Fibroblast of mammary gland (primary cell): Measurements from ENCODE around the gene DIPK1A.

Experiments
- DNase-seq: peaks from one replicate; pipeline ENCODE4 v3.0.0-alpha.2; 2010; ENCODE audit warnings: low read depth
- H3K4me3 ChIP-seq: 2 replicates; pipeline ENCODE4 v1.5.1; 2011; ENCODE audit warnings: low read depth, mild to moderate bottlenecking, low read length, moderate library complexity; ENCODE audit not compliant: control insufficient read depth
- CTCF ChIP-seq: conservative IDR thresholded peaks from 2 replicates; pipeline ENCODE4 v1.5.1; 2011; ENCODE audit warnings: low read depth, low read length, inconsistent platforms; ENCODE audit not compliant: control insufficient read depth, insufficient read depth

The DIPK1A gene

GRCh38 chr1:92907949-92908684 is 53.1 kb downstream of the DIPK1A start:
- no peak overlapping the region for H3K4me3 ChIP-seq
- TF ChIP-seq CTCF, result no peak
- DNase-seq, result peak; percentile 45

GRCh38 chr1:92903765-92904164 is 57.5 kb downstream of the DIPK1A start:
- no peak for DNase-seq
- no peak for TF ChIP-seq CTCF
- no peak overlapping the region for H3K4me3 ChIP-seq

GRCh38 chr1:92902406-92902744 is 58.9 kb downstream of the DIPK1A start:
- no peak for DNase-seq
- no peak for TF ChIP-seq CTCF
- no peak overlapping the region for H3K4me3 ChIP-seq

GRCh38 chr1:92901699-92902405 is 59.4 kb downstream of the DIPK1A start:
- peak; percentile 5 for DNase-seq
- no peak overlapping the region for H3K4me3 ChIP-seq
- no peak for TF ChIP-seq CTCF

- no peak for TF ChIP-seq CTCF
- DNase-seq, result no peak
- no peak overlapping the region for H3K4me3 ChIP-seq
Observed at GRCh38 chr1:92901126-92901525, 60.1 kb downstream of the DIPK1A start.

- TF ChIP-seq CTCF, result no peak
- no peak overlapping the region for H3K4me3 ChIP-seq
- no peak for DNase-seq
Observed at GRCh38 chr1:92900539-92900938, 60.7 kb downstream of the DIPK1A start.
